Skeletal muscle tissue (tissue), 4 donors: ENCODE measurements around the gene CDH5. TPM values are rescaled to one million over a fixed set of nuclear protein-coding genes. Genes with fewer than 3 reads are reported as not detected.

Source experiments
- H3K27ac ChIP-seq: one replicate; pipeline ENCODE4 v1.7.0; 2013; ENCODE audit warnings: mild to moderate bottlenecking, low read depth, low read length, inconsistent platforms
- H3K27me3 ChIP-seq, 3 donors: one replicate each; pipeline ENCODE4 v1.7.0; 2013; ENCODE audit warnings: low read length in 3 of 3; ENCODE audit not compliant: control insufficient read depth in 3 of 3, insufficient read depth in 3 of 3
- H3K36me3 ChIP-seq, 3 donors: one replicate each; pipeline ENCODE4 v1.7.0; 2013; ENCODE audit warnings: low read length in 3 of 3; ENCODE audit not compliant: control insufficient read depth in 3 of 3, insufficient read depth in 3 of 3
- H3K4me1 ChIP-seq, 3 donors: one replicate each; pipeline ENCODE4 v1.7.0; 2013; ENCODE audit warnings: low read length in 3 of 3, mild to moderate bottlenecking in 3 of 3; ENCODE audit not compliant: control insufficient read depth in 3 of 3, insufficient read depth in 3 of 3
- H3K4me3 ChIP-seq, 3 donors: one replicate each; pipeline ENCODE4 v1.7.0; 2013; ENCODE audit warnings: low read length in 3 of 3
- H3K9ac ChIP-seq, 3 donors: one replicate each; pipeline ENCODE4 v1.7.0; 2013; ENCODE audit warnings: low read length in 3 of 3, mild to moderate bottlenecking in 3 of 3, moderate library complexity in 2 of 3, low read depth in 1 of 3
- H3K9me3 ChIP-seq, 3 donors: one replicate each; pipeline ENCODE4 v1.7.0; 2013; ENCODE audit warnings: low read length in 3 of 3; ENCODE audit not compliant: control insufficient read depth in 3 of 3
- total RNA-seq: library from RNA; depleted of rRNA; stranded (reverse); fragments of >200 nt; gene quantifications from one replicate; pipeline ENCODE4 v1.2.3, GENCODE V29; 2014
- donor health status: Osteomylitis.

Gene CDH5
- total RNA-seq, 1 donor from 2014 or later = 42.8 TPM

DNA sequence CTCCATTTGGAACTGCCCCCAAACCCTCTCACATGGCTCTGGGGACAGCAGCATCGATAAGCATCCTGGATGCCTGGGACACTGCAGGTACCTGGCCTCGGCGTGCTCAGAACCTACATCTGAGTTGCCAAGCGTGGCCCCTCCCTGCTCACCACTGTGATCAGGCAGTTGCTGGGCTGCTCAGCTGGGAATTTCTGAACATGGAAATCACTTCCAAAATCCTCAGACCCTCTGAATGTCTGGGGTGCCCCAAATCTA, 6.3 kb downstream of the CDH5 start:
- no peak overlapping the region for H3K9ac ChIP-seq
- H3K27me3 ChIP-seq = peaks cover 0 to 6% (median 0%) of the 10 kb centered on the region in 3 donors
- no peak overlapping the region for H3K4me3 ChIP-seq
- no peaks in the 10 kb centered on the region for H3K9me3 ChIP-seq
- peaks cover 9 to 21% (median 14%) of the 10 kb centered on the region in 3 donors for H3K4me1 ChIP-seq
- peaks cover 0 to 2% (median 0%) of the 10 kb centered on the region in 3 donors for H3K36me3 ChIP-seq
- H3K27ac ChIP-seq = no peak overlapping the region

DNA sequence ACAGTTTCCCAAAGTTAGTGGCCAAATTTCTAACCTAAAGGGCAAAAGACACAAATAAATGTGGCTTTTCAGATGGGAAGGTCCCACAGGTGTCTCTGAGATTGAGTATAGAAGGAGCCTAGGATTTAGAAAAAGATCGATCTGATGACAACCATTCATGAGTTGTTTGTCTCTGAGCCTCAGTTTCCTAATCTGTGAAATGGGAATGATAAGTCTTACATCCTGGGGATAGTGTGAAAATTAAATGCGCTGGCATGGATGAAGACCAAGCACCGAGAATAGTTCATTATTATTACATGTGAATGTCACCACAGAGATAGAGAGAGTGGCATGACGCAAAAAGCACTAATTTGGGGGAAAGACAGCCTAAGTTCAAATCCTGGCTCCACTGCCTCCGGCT, 7.2 kb downstream of the CDH5 start:
- H3K27me3 ChIP-seq = peaks cover 0 to 6% (median 0%) of the 10 kb centered on the region in 3 donors
- H3K27ac ChIP-seq = no peak overlapping the region
- H3K9me3 ChIP-seq = no peaks in the 10 kb centered on the region
- H3K9ac ChIP-seq = no peak overlapping the region
- H3K36me3 ChIP-seq = no peaks in the 10 kb centered on the region
- no peak overlapping the region for H3K4me3 ChIP-seq
- peaks cover 7 to 14% (median 12%) of the 10 kb centered on the region in 3 donors for H3K4me1 ChIP-seq

DNA sequence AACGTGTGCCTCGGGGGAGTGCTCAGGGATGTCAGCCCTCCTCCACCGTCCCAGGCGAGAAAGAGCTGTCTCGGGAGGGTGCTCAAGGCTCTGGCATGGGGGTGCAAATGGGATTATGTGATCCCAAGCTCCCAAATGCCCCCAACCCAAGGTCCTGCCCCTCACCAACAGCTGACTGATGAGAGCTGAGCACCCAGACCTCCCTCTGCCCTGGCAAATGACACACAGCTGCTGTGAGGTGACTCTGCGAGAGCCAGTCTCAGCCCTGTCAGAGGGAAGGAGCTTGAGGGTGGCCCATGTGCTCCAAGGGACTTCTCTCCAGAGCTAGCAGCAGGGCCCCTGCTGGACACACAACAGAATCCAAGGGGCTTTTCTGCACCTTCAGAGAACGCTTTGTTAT, 7.7 kb downstream of the CDH5 start:
- no peak overlapping the region for H3K27ac ChIP-seq
- H3K9ac ChIP-seq = no peak overlapping the region
- H3K27me3 ChIP-seq = peaks cover 0 to 6% (median 0%) of the 10 kb centered on the region in 3 donors
- no peak overlapping the region for H3K4me3 ChIP-seq
- no peaks in the 10 kb centered on the region for H3K36me3 ChIP-seq
- H3K9me3 ChIP-seq = no peaks in the 10 kb centered on the region
- peaks cover 5 to 12% (median 11%) of the 10 kb centered on the region in 3 donors for H3K4me1 ChIP-seq

DNA sequence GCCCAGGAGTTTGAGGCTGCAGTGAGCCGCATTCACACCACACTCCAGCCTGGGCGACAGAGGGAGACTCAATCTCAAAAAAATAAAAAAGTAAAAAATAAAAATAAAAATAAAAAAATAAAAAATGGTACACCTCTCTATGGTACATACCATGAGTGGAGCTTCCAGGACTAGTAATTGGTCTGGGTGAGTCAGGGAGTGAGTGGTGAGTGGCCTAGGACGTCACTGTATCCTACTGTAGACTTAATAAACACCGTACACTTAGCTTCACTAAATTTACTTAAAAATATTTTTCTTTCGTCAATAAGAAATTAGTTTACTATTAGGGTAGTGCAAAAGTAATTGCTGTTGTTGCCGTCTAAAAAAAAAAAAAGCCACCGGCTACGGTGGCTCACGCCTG, 9.0 kb downstream of the CDH5 start:
- H3K4me1 ChIP-seq = peaks cover 5 to 14% (median 11%) of the 10 kb centered on the region in 3 donors
- H3K27ac ChIP-seq = no peak overlapping the region
- H3K36me3 ChIP-seq = no peaks in the 10 kb centered on the region
- no peak overlapping the region for H3K9ac ChIP-seq
- no peaks in the 10 kb centered on the region for H3K9me3 ChIP-seq
- no peak overlapping the region for H3K4me3 ChIP-seq
- peaks cover 0 to 6% (median 0%) of the 10 kb centered on the region in 3 donors for H3K27me3 ChIP-seq

DNA sequence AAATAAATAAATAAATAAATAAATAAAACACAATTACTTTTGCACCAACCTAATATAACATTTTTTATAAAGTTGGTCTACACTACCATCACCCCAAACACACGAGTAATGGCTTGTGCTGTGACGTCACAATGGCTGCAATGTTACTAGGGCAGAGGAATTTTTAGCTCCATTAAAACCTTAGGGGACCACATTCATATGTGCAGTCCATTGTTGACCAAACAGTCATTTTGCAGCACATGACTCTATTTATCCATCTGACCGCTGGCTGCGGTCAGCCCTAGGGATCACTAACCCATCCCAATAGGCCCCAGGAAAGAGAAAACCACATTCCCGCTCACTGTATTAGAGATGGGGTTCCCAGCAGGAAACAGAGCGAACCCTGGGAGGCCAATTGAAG, 9.6 kb downstream of the CDH5 start:
- H3K4me3 ChIP-seq = no peak overlapping the region
- H3K27me3 ChIP-seq = peaks cover 0 to 6% (median 0%) of the 10 kb centered on the region in 3 donors
- no peaks in the 10 kb centered on the region for H3K36me3 ChIP-seq
- no peaks in the 10 kb centered on the region for H3K9me3 ChIP-seq
- H3K27ac ChIP-seq = peak overlapping the region; percentile 54
- peak overlapping the region in 1 of 3 donors; percentile 33 for H3K9ac ChIP-seq
- peaks cover 5 to 8% (median 7%) of the 10 kb centered on the region in 3 donors for H3K4me1 ChIP-seq

DNA sequence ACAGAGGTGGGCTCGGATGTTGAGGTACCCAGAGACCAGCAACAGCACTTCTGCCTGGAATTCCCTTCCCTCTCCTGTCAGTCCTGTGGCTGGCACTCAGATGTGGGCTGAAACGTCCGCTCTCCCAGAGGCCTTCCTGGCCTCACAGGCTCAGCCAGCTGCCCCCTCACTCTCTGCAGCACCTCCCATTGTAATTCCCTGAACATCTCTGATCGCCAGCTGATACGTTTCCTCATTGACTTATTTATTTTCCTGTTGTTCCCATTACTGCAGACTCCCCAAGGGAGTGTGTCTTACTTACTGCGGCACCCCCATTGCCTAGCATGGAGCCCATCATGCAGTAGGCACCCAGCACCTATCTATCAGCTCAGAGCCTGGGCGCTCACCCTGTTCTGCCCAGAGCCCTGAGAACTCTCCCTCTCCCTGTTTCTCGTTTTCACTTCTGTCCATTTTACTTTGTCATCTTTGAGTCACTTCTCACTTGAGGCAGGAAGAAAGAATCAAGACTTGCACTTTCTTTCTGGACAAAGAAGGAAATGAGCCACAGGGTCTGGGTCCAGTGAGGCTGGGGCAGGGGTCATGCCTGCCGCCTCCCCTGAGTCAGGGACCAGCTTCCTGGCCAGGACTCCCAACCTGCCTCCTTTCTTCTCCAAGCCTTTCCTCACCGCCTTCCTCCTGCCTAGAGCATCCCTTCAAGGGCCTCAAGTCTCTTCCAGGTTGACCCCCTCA, 10.2 kb downstream of the CDH5 start:
- peak overlapping the region; percentile 54 for H3K27ac ChIP-seq
- H3K9ac ChIP-seq = peak overlapping the region in 1 of 3 donors; percentile 33
- peaks cover 0 to 6% (median 0%) of the 10 kb centered on the region in 3 donors for H3K27me3 ChIP-seq
- no peaks in the 10 kb centered on the region for H3K9me3 ChIP-seq
- H3K4me1 ChIP-seq = peaks cover 8 to 9% (median 8%) of the 10 kb centered on the region in 3 donors
- no peaks in the 10 kb centered on the region for H3K36me3 ChIP-seq
- H3K4me3 ChIP-seq = no peak overlapping the region

DNA sequence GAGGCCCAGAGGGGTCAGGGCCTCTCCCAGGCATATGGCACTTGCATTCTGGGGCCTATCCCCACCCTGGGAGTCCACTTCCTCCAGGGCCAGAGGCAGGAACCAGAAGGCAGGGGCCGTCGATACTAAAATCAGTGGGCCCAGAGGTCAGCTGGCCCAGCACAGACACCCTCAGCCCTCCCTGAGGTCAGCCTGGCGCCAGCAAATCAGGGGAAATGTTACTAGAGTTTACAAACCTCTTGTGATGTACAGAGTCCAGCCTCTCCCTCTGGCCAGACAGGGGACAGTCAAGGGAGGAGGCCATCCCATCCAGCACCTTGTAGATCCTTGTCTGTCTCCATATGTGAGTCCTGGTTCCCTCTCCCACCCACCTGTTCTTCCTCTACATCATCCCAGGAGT, 10.8 kb downstream of the CDH5 start:
- H3K9me3 ChIP-seq = no peaks in the 10 kb centered on the region
- peak overlapping the region in 1 of 3 donors; percentile 13 for H3K4me3 ChIP-seq
- no peak overlapping the region for H3K9ac ChIP-seq
- H3K4me1 ChIP-seq = peaks cover 8 to 10% (median 10%) of the 10 kb centered on the region in 3 donors
- peak overlapping the region; percentile 54 for H3K27ac ChIP-seq
- no peaks in the 10 kb centered on the region for H3K36me3 ChIP-seq
- peaks cover 0 to 6% (median 0%) of the 10 kb centered on the region in 3 donors for H3K27me3 ChIP-seq

DNA sequence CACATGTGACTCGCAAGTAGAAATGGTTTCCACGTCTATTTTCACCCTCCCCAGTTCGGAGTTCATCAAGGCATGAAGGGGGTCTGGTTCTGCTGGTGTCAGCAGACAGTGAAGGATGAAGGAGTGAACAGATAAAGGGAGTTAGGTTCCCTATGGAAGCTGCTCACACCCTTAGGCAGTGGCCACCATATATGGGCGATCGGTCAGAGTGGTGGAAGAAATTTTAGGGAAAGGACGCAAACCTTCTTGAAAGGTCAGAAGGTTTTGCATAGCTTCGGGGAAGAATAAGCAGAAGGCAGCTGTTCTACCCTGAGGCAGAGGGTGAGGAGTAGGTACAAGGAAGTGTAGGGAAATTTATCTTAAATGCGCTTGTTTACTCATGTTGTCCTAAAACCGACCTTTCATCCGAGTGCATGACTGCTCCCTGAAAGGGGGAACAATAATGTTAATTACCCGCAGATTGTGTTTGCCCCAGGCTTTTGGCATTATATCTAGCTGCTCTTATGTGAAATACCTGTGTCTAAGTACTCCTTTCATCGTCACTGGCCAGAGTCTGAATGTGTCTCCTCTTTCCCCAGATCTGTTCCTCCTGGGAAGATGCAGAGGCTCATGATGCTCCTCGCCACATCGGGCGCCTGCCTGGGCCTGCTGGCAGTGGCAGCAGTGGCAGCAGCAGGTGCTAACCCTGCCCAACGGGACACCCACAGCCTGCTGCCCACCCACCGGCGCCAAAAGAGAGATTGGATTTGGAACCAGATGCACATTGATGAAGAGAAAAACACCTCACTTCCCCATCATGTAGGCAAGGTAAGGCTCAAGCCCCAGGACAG, 12.5 kb downstream of the CDH5 start:
- no peaks in the 10 kb centered on the region for H3K9me3 ChIP-seq
- peaks cover 0 to 3% (median 0%) of the 10 kb centered on the region in 3 donors for H3K27me3 ChIP-seq
- no peak overlapping the region for H3K9ac ChIP-seq

DNA sequence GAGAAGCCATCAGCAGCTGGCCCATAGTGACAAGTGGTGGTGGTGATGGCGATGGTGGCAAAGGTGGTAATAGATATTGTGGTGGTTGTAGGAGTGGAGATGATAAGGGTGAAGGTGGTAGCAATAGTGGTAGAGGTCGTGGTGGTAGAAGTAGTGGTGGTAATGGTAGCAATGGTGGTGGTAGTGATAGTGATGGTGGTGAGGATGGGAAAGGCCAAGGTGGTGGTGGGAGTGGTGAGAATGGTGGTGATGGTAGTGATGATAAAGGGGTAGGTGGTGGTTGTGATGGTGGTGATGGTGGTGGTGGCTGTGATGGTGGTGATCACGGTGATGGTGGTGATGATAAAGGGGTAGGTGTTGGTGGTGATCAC, 13.1 kb downstream of the CDH5 start:
- Histone ChIP-seq H3K4me1 (peaks cover 10 to 17% (median 15%) of the 10 kb centered on the region in 3 donors), H3K27me3 (no peaks in the 10 kb centered on the region), H3K4me3 (no peak overlapping the region), H3K36me3 (no peaks in the 10 kb centered on the region), H3K9me3 (no peaks in the 10 kb centered on the region), H3K27ac (no peak overlapping the region), H3K9ac (no peak overlapping the region)

More for the DNA sequence above, 12.5 kb downstream of the CDH5 start:
- no peak overlapping the region for H3K4me3 ChIP-seq
- no peak overlapping the region for H3K27ac ChIP-seq
- H3K4me1 ChIP-seq = peaks cover 11 to 17% (median 15%) of the 10 kb centered on the region in 3 donors
- no peaks in the 10 kb centered on the region for H3K36me3 ChIP-seq

DNA sequence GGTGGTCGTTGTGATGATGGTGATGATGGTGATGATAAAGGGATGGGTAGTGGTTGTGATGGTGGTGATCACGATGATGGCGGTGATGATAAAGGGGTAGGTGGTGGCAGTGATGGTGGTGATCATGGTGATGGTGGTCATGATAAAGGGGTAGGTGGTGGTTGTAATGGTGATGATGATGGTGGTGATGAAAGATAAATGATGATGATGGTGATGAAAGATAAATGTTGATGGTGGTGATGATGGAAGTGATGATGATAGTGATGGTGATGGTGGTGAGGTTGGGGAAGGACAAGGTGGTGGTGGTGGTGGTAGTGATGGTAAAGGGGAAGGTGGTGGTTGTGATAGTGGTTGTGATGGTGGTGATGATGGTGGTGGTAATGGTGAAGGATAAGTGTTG, 13.9 kb downstream of the CDH5 start:
- Histone ChIP-seq H3K9ac (no peak overlapping the region), H3K4me3 (no peak overlapping the region), H3K36me3 (no peaks in the 10 kb centered on the region), H3K4me1 (peaks cover 10 to 17% (median 15%) of the 10 kb centered on the region in 3 donors), H3K27ac (no peak overlapping the region), H3K27me3 (no peaks in the 10 kb centered on the region), H3K9me3 (no peaks in the 10 kb centered on the region)
